ENCODE data around the gene NPVF. TPM values are rescaled to one million over a fixed set of nuclear protein-coding genes. Genes with fewer than 3 reads are reported as not detected.
A peak's percentile ranks its signal among the peaks of the same experiment; 100 is the strongest.

The NPVF gene
- polyA plus RNA-seq, 2 of the 4 experiments (the other 2 are of a cell fraction), result not detected

DNA sequence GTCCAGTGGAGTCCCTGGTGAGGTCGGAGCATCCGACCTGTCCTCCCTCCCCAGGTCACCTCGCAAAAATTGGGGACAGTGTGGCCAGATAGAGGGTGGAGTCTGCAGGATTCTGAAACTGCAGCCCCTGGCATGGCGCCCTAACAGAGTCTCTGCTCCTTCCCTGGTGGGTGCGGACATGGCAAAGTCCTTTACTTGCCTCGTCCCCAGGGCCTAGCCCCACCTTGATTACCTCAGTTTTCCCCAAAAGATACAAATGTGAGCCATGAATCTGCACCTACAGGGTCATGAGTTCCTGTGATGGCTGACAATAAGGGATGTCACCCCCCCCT, 47.7 kb downstream of the NPVF start:
- peak overlapping the region; percentile 84 to 95 for H3K27ac ChIP-seq
- TF ChIP-seq ESRRA (IDR thresholded peaks at IDR 0.05; ENCODE audit: borderline replicate concordance, low read length) (no peak), PHF8 (IDR thresholded peaks at IDR 0.05; ENCODE audit: borderline replicate concordance, low read depth) (no peak), RAD21 (conservative IDR thresholded peaks at IDR 0.05 in 1 of 2, IDR thresholded peaks at IDR 0.05 in 1 of 2) (no peak), ZC3H11A (IDR thresholded peaks at IDR 0.05) (no peak), KDM1A (IDR thresholded peaks at IDR 0.05; ENCODE audit: low read depth) (no peak), NPAS2 (CRISPR knock-in tag; IDR thresholded peaks at IDR 0.05; ENCODE audit: borderline replicate concordance) (no peak), ZFP36 (IDR thresholded peaks at IDR 0.05; ENCODE audit: borderline replicate concordance, partially characterized antibody) (no peak), MAZ (IDR thresholded peaks at IDR 0.05; ENCODE audit: borderline replicate concordance, low read depth, low read length) (no peak), MYC (IDR thresholded peaks at IDR 0.05; ENCODE audit: borderline replicate concordance, low read length) (no peak)
- TF ChIP-seq, protein P1, sequence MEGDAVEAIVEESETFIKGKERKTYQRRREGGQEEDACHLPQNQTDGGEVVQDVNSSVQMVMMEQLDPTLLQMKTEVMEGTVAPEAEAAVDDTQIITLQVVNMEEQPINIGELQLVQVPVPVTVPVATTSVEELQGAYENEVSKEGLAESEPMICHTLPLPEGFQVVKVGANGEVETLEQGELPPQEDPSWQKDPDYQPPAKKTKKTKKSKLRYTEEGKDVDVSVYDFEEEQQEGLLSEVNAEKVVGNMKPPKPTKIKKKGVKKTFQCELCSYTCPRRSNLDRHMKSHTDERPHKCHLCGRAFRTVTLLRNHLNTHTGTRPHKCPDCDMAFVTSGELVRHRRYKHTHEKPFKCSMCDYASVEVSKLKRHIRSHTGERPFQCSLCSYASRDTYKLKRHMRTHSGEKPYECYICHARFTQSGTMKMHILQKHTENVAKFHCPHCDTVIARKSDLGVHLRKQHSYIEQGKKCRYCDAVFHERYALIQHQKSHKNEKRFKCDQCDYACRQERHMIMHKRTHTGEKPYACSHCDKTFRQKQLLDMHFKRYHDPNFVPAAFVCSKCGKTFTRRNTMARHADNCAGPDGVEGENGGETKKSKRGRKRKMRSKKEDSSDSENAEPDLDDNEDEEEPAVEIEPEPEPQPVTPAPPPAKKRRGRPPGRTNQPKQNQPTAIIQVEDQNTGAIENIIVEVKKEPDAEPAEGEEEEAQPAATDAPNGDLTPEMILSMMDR (IDR thresholded peaks at IDR 0.05), result no peak; the same call in 2 of the 3 replicates
- TF ChIP-seq, protein P2, sequence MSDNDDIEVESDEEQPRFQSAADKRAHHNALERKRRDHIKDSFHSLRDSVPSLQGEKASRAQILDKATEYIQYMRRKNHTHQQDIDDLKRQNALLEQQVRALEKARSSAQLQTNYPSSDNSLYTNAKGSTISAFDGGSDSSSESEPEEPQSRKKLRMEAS (IDR thresholded peaks at IDR 0.05), result no peak; the same call in 1 of the 2 replicates
- no peak for FAIRE-seq
- 27% methylated on average over 4 of the region's 6 CpGs for WGBS (ENCODE audit: missing lambda C conversion rate)
- peak overlapping the region; percentile 93 for H3K4me2 ChIP-seq
- CTCF ChIA-PET, result interaction anchor here (1.0 to 1.7 kb wide), 11 partner anchors 9 to 459 kb away, joined by 3 to 10 read pairs (median 3); no protein-coding TSS in a partner anchor
- H3K4me3 ChIP-seq, result peak overlapping the region; percentile 80
- 0 out of 3 replicates have a peak, but pooled peaks cover 4% of the 10 kb centered on the region for H3K4me1 ChIP-seq
- ATAC-seq, result peak; percentile 68 to 78; a peak in 5 of 6 replicates
- DNase-seq (ENCODE audit: low read depth in 1 of 2, low spot score in 1 of 2), result peak in 1 of 2 experiments; percentile 15
- POLR2A ChIA-PET, result interaction anchor here (0.7 to 1.6 kb wide), 2 partner anchors 9 to 55 kb away, joined by 4 to 11 read pairs; partner anchors contain the start of gene CYCS
- no peaks in the 10 kb centered on the region for H3K9me3 ChIP-seq

DNA sequence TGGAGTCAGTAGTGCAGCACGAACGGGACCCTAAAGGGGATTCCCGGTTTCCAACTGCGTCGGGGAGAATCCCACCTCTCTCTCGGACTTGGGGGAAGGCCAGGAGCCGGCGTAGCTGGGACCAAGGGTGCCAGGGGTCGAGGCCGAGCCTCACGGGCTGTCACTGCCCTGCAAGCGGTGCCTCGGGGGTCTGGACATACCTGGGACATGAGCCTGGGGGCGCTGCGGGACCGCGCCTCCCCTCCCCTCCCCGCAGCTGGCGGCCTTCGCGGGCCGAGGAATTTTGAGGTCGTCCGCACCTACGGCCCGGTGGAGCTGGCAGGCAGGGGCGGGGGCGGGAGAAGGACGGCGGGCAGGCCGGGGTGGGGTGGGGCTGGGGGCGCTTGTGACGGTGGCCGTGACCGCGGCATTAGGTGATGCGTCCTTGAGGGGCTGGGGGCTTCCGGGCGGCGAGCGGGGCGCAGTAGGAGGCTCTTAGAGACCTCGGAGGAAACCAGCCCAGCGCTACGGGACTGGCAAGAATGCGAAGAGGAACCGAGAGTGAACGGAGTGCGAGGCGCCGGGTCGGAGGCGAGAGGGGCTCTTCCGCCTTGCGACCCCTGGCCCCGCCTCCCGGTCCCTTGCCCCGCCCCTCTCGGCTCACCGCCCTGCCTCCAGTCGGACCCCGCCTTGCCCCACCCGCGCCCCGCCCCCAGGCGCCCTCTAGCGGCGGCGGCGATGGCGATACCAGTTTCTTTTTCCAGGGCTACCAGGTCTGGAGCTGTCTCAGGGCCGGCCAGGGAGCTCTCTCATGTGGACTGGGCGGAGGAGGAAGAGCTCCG, 48.3 kb downstream of the NPVF start:
- no peak for FAIRE-seq
- ChIA-PET CTCF (interaction anchor here (0.9 to 1.7 kb wide), 13 partner anchors 8 to 458 kb away, joined by 3 to 10 read pairs (median 3); no protein-coding TSS in a partner anchor), POLR2A (interaction anchor here (0.6 to 1.6 kb wide), 3 partner anchors 9 to 55 kb away, joined by 4 to 11 read pairs (median 4); partner anchors contain the start of gene CYCS)
- Histone ChIP-seq H3K9me3 (no peaks in the 10 kb centered on the region), H3K4me1 (0 out of 3 replicates have a peak, but pooled peaks cover 4% of the 10 kb centered on the region), H3K27ac (peak overlapping the region; percentile 84 to 95), H3K4me3 (peak overlapping the region; percentile 80), H3K4me2 (peak overlapping the region; percentile 93)
- peak; percentile 93 to 99 for ATAC-seq
- WGBS (ENCODE audit: missing lambda C conversion rate), result 6% methylated on average over 13 of the region's 74 CpGs
- peak; percentile 85 to 88 for DNase-seq (ENCODE audit: low read depth in 1 of 2, low spot score in 1 of 2)
- no peak for TF ChIP-seq RCOR1 (IDR thresholded peaks at IDR 0.05; ENCODE audit: low read depth, low read length)
- no peak; a peak in 1 of 5 replicates for TF ChIP-seq RAD21 (conservative IDR thresholded peaks at IDR 0.05 in 1 of 2, IDR thresholded peaks at IDR 0.05 in 1 of 2)
- TF ChIP-seq, protein P3, sequence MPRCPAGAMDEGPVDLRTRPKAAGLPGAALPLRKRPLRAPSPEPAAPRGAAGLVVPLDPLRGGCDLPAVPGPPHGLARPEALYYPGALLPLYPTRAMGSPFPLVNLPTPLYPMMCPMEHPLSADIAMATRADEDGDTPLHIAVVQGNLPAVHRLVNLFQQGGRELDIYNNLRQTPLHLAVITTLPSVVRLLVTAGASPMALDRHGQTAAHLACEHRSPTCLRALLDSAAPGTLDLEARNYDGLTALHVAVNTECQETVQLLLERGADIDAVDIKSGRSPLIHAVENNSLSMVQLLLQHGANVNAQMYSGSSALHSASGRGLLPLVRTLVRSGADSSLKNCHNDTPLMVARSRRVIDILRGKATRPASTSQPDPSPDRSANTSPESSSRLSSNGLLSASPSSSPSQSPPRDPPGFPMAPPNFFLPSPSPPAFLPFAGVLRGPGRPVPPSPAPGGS (IDR thresholded peaks at IDR 0.05), result peak; percentile 30; the same call in 1 of the 3 replicates
- TF ChIP-seq, protein P4, sequence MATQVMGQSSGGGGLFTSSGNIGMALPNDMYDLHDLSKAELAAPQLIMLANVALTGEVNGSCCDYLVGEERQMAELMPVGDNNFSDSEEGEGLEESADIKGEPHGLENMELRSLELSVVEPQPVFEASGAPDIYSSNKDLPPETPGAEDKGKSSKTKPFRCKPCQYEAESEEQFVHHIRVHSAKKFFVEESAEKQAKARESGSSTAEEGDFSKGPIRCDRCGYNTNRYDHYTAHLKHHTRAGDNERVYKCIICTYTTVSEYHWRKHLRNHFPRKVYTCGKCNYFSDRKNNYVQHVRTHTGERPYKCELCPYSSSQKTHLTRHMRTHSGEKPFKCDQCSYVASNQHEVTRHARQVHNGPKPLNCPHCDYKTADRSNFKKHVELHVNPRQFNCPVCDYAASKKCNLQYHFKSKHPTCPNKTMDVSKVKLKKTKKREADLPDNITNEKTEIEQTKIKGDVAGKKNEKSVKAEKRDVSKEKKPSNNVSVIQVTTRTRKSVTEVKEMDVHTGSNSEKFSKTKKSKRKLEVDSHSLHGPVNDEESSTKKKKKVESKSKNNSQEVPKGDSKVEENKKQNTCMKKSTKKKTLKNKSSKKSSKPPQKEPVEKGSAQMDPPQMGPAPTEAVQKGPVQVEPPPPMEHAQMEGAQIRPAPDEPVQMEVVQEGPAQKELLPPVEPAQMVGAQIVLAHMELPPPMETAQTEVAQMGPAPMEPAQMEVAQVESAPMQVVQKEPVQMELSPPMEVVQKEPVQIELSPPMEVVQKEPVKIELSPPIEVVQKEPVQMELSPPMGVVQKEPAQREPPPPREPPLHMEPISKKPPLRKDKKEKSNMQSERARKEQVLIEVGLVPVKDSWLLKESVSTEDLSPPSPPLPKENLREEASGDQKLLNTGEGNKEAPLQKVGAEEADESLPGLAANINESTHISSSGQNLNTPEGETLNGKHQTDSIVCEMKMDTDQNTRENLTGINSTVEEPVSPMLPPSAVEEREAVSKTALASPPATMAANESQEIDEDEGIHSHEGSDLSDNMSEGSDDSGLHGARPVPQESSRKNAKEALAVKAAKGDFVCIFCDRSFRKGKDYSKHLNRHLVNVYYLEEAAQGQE (IDR thresholded peaks at IDR 0.05), result no peak
- TF ChIP-seq JUN (IDR thresholded peaks at IDR 0.05), result peak in 1 of 2 experiments; percentile 52; a peak in 2 of 5 replicates
- TF ChIP-seq CHD2 (IDR thresholded peaks at IDR 0.05; ENCODE audit: low read length, partially characterized antibody), result no peak
- TF ChIP-seq POLR2A (IDR thresholded peaks at IDR 0.05; ENCODE audit: low read length), result peak; percentile 81
- peak; percentile 36; the same call in 1 of the 3 replicates for TF ChIP-seq SMC3 (IDR thresholded peaks at IDR 0.05)
- no peak for TF ChIP-seq CBX8 (IDR thresholded peaks at IDR 0.05)
- TF ChIP-seq, protein P5, sequence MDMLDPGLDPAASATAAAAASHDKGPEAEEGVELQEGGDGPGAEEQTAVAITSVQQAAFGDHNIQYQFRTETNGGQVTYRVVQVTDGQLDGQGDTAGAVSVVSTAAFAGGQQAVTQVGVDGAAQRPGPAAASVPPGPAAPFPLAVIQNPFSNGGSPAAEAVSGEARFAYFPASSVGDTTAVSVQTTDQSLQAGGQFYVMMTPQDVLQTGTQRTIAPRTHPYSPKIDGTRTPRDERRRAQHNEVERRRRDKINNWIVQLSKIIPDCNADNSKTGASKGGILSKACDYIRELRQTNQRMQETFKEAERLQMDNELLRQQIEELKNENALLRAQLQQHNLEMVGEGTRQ (IDR thresholded peaks at IDR 0.05), result no peak
- no peak for TF ChIP-seq PHF8 (IDR thresholded peaks at IDR 0.05; ENCODE audit: borderline replicate concordance, low read depth)
- TF ChIP-seq RFX5 (IDR thresholded peaks at IDR 0.05), result no peak
- no peak for TF ChIP-seq EP300 (IDR thresholded peaks at IDR 0.05)
- no peak for TF ChIP-seq CEBPB (IDR thresholded peaks at IDR 0.05)
- TF ChIP-seq ZFP36 (IDR thresholded peaks at IDR 0.05; ENCODE audit: borderline replicate concordance, partially characterized antibody), result no peak
- no peak for TF ChIP-seq HOXA7 (CRISPR knock-in tag; IDR thresholded peaks at IDR 0.05)
- no peak for TF ChIP-seq HOXB13 (CRISPR knock-in tag; IDR thresholded peaks at IDR 0.05; ENCODE audit: low read depth)
- TF ChIP-seq, protein P6, sequence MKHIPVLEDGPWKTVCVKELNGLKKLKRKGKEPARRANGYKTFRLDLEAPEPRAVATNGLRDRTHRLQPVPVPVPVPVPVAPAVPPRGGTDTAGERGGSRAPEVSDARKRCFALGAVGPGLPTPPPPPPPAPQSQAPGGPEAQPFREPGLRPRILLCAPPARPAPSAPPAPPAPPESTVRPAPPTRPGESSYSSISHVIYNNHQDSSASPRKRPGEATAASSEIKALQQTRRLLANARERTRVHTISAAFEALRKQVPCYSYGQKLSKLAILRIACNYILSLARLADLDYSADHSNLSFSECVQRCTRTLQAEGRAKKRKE (CRISPR knock-in tag; IDR thresholded peaks at IDR 0.05; ENCODE audit: low read depth), result no peak
